RWPE1 (cell line): ENCODE results near the gene GSTM1.

Source experiments
- CTCF ChIA-PET: fragments of 350-600 bp; sonication (Branson Sonifier 250); formaldehyde crosslinking; extraction: SDS; loops from one replicate; lab custom pipeline; 2021; lab: Yijun Ruan, JAX
- POLR2A ChIA-PET: fragments of 400-600 bp; formaldehyde crosslinking; extraction: SDS; loops from one replicate; lab custom pipeline; 2020; ENCODE audit warnings: antibody characterized with exemption; ENCODE audit not compliant: low non-redundant PET; lab: Yijun Ruan, JAX
- DNase-seq: peaks from one replicate; pipeline ENCODE4 v3.0.0; 2012; ENCODE audit warnings: low spot score
- H3K27ac ChIP-seq: fragments of 450-650 bp; 2 replicates; pipeline ENCODE4 v1.5.1; 2017
- CTCF ChIP-seq: fragments of 450-650 bp; conservative IDR thresholded peaks from 2 replicates; pipeline ENCODE4 v1.5.1; 2017; ENCODE audit warnings: low read depth, mild to moderate bottlenecking

GSTM1 gene

GRCh38 chr1:109641861-109642260 lies 45.8 kb upstream of the GSTM1 start:
- ChIA-PET CTCF (interaction anchor here (0.9 to 6.6 kb wide), 4 partner anchors 9 to 342 kb away, joined by 6 to 97 read pairs (median 30); partner anchors contain the start of gene AHCYL1), POLR2A (no interaction called here)
- TF ChIP-seq CTCF: no peak
- no peak for DNase-seq
- H3K27ac ChIP-seq: no peak overlapping the region

GRCh38 chr1:109642626-109643025 lies 45.0 kb upstream of the GSTM1 start:
- no peak overlapping the region for H3K27ac ChIP-seq
- DNase-seq: no peak
- POLR2A ChIA-PET: no interaction called here
- CTCF ChIA-PET: interaction anchor here (0.6 to 0.7 kb wide), 3 partner anchors 10 to 114 kb away, joined by 3 read pairs; no protein-coding TSS in a partner anchor
- TF ChIP-seq CTCF: no peak

GRCh38 chr1:109643385-109644230 lies 44.0 kb upstream of the GSTM1 start:
- ChIA-PET CTCF (interaction anchor here (0.6 to 0.9 kb wide), 4 partner anchors 50 to 337 kb away, joined by 3 to 4 read pairs (median 3); no protein-coding TSS in a partner anchor), POLR2A (no interaction called here)
- peak; percentile 89 for TF ChIP-seq CTCF
- peak; percentile 73 for DNase-seq
- H3K27ac ChIP-seq: no peak overlapping the region

GRCh38 chr1:109644670-109645069 lies 42.9 kb upstream of the GSTM1 start:
- no peak for DNase-seq
- H3K27ac ChIP-seq: no peak overlapping the region
- TF ChIP-seq CTCF: no peak
- ChIA-PET POLR2A (no interaction called here), CTCF (interaction anchor here (0.7 kb wide), 1 partner anchor 120 kb away, joined by 3 read pairs; no protein-coding TSS in a partner anchor)

GRCh38 chr1:109649491-109649914 lies 38.1 kb upstream of the GSTM1 start:
- H3K27ac ChIP-seq: no peak overlapping the region
- POLR2A ChIA-PET: no interaction called here
- CTCF ChIA-PET: interaction anchor here (0.6 to 5.1 kb wide), 10 partner anchors 9 to 335 kb away, joined by 3 to 37 read pairs (median 4); partner anchors contain the start of genes AHCYL1 and GNAI3
- no peak for DNase-seq
- TF ChIP-seq CTCF: peak; percentile 57

GRCh38 chr1:109650609-109651008 lies 37.0 kb upstream of the GSTM1 start:
- ChIA-PET CTCF (interaction anchor here (0.9 to 5.1 kb wide), 2 partner anchors 10 to 71 kb away, joined by 3 to 37 read pairs; no protein-coding TSS in a partner anchor), POLR2A (no interaction called here)
- no peak overlapping the region for H3K27ac ChIP-seq
- no peak for TF ChIP-seq CTCF
- DNase-seq: no peak
